ENCODE measurements around the gene PRKCSH. TPM values are rescaled to one million over a fixed set of nuclear protein-coding genes. Genes with fewer than 3 reads are reported as not detected.

The PRKCSH gene
- total RNA-seq, 2 donors from 2014 or later: 308 to 434 TPM

- Histone ChIP-seq H3K27ac (no peak overlapping the region), H3K4me3 (no peak overlapping the region), H3K36me3 (no peaks in the 10 kb centered on the region), H3K4me1 (no peaks in the 10 kb centered on the region), H3K27me3 (no peaks in the 10 kb centered on the region), H3K9ac (ENCODE audit: low read depth in 2 of 2, low read length in 2 of 2) (no peak overlapping the region), H3K9me3 (no peaks in the 10 kb centered on the region)
- DNase-seq: no peak
- TF ChIP-seq CTCF (IDR thresholded peaks at IDR 0.05): no peak
- intact Hi-C loops (cut with DNase I): no loop called here
Measured at GRCh38 chr19:11408591-11408990, 26.8 kb upstream of the PRKCSH start.

- no peak for DNase-seq
- no peak overlapping the region for H3K9ac ChIP-seq (ENCODE audit: low read depth in 2 of 2, low read length in 2 of 2)
- H3K4me1 ChIP-seq: no peaks in the 10 kb centered on the region
- TF ChIP-seq CTCF (IDR thresholded peaks at IDR 0.05): no peak
- H3K27me3 ChIP-seq: no peaks in the 10 kb centered on the region
- H3K4me3 ChIP-seq: no peak overlapping the region
- intact Hi-C loops (cut with DNase I): no loop called here
- H3K9me3 ChIP-seq: no peaks in the 10 kb centered on the region
- H3K27ac ChIP-seq: no peak overlapping the region
- H3K36me3 ChIP-seq: no peaks in the 10 kb centered on the region
Measured at GRCh38 chr19:11410682-11411081, 24.8 kb upstream of the PRKCSH start.

GRCh38 chr19:11414544-11414943 lies 20.9 kb upstream of the PRKCSH start:
- intact Hi-C loops (cut with DNase I): no loop called here

GRCh38 chr19:11416346-11417052 lies 18.9 kb upstream of the PRKCSH start:
- intact Hi-C loops (cut with DNase I): no loop called here
- Histone ChIP-seq H3K4me1 (no peaks in the 10 kb centered on the region), H3K27me3 (peaks cover 26% of the 10 kb centered on the region), H3K9me3 (no peaks in the 10 kb centered on the region), H3K4me3 (no peak overlapping the region), H3K36me3 (no peaks in the 10 kb centered on the region), H3K27ac (no peak overlapping the region), H3K9ac (ENCODE audit: low read depth in 2 of 2, low read length in 2 of 2) (no peak overlapping the region)
- no peak for DNase-seq
- no peak for TF ChIP-seq CTCF (IDR thresholded peaks at IDR 0.05)

More at GRCh38 chr19:11414544-11414943, 20.9 kb upstream of the PRKCSH start:
- H3K9ac ChIP-seq (ENCODE audit: low read depth in 2 of 2, low read length in 2 of 2): no peak overlapping the region
- no peaks in the 10 kb centered on the region for H3K9me3 ChIP-seq
- peaks cover 8% of the 10 kb centered on the region for H3K27me3 ChIP-seq
- no peak for TF ChIP-seq CTCF (IDR thresholded peaks at IDR 0.05)
- H3K27ac ChIP-seq: no peak overlapping the region
- no peaks in the 10 kb centered on the region for H3K36me3 ChIP-seq
- no peak for DNase-seq
- no peak overlapping the region for H3K4me3 ChIP-seq
- no peaks in the 10 kb centered on the region for H3K4me1 ChIP-seq

GRCh38 chr19:11418094-11418548 lies 17.3 kb upstream of the PRKCSH start:
- DNase-seq: no peak
- no peak overlapping the region for H3K27ac ChIP-seq
- no peak overlapping the region for H3K9ac ChIP-seq (ENCODE audit: low read depth in 2 of 2, low read length in 2 of 2)
- no peaks in the 10 kb centered on the region for H3K9me3 ChIP-seq
- intact Hi-C loops (cut with DNase I): no loop called here
- TF ChIP-seq CTCF (IDR thresholded peaks at IDR 0.05): no peak
- H3K4me1 ChIP-seq: peaks cover 4% of the 10 kb centered on the region
- peak overlapping the region; percentile 46 for H3K4me3 ChIP-seq
- H3K27me3 ChIP-seq: peaks cover 35% of the 10 kb centered on the region
- H3K36me3 ChIP-seq: no peaks in the 10 kb centered on the region
